ENCODE data around the gene ANKRD65. TPM values are rescaled to one million over a fixed set of nuclear protein-coding genes. Genes with fewer than 3 reads are reported as not detected.
"Not testable (repeated sequence)": the region's sequence is repeated elsewhere in the genome, so short reads cannot be mapped to it uniquely, and the experiment has no call there.

The ANKRD65 gene
- total and polyA plus RNA-seq, 2 donors (not counting 3 experiments of a cell fraction or from before 2014, with no cell fraction given): 0.15 to 0.38 TPM

DNA sequence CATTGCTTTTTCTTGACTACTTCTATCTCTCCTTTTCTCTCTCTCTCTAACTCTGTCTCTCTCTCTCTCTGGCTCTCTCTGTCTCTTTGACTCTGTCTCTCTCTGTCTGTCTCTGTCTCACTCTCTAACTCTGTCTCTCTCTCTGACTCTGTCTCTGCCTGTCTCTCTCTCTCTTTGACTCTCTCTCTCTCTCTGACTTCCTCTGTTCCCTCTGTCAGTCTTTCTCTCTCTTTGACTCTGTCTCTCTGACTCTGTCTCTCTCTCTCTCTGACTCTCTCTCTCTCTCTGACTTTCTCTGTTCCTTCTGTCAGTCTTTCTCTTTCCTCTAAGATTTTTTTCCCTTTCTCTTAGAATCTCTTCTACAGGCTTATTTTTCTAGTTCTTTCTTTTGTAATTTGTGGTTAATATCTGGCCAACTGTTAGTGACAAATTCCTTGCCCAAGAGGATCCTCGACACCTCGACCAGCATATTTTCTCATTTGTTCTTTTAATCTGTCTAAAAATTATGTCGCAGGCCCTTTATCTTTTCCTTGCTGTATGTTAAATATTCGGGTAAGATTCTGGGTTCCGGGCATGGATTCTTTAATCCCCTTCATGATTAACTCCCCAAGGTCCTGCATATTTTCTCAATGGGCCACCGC, 28.1 kb upstream of the ANKRD65 start, which contains the start of gene ATAD3C:
TSS of gene ATAD3C (plus strand) at position 591 of the 641 bp plus-strand sequence. CDS start 995 bp downstream, outside the sequence.
- BruUV-seq (replicated peaks): no TSS peak
- Histone ChIP-seq H3K79me2 (ENCODE audit: control insufficient read depth, insufficient read depth, low read length) (no peaks in the 10 kb centered on the region), H3K9me1 (replicated peaks; ENCODE audit: control insufficient read depth, extremely low read depth, insufficient read depth, low read length) (no peaks in the 10 kb centered on the region)

GRCh38 chr1:1446631-1447030, 25.6 kb upstream of the ANKRD65 start:
- BruUV-seq (replicated peaks); H3K27me3 ChIP-seq (ENCODE audit: control insufficient read depth in 2 of 2, insufficient read depth in 2 of 2, low read length in 2 of 2); H3K79me2 ChIP-seq (ENCODE audit: control insufficient read depth, insufficient read depth, low read length); intact Hi-C loops (cut with micrococcal nuclease); H3K9ac ChIP-seq (replicated peaks; ENCODE audit: extremely low read depth, insufficient read depth, low read length); H3K9me1 ChIP-seq (replicated peaks; ENCODE audit: control insufficient read depth, extremely low read depth, insufficient read depth, low read length); dilution Hi-C loops (cut with MboI; ENCODE audit: extremely low pct_ligation_motif_present, low sequenced_read_pairs); H3K36me3 ChIP-seq (ENCODE audit: control insufficient read depth in 2 of 2, extremely low read depth in 1 of 2, insufficient read depth in 2 of 2, low read length in 2 of 2); H3K4me2 ChIP-seq (ENCODE audit: insufficient read depth, low read length); CTCF ChIA-PET; H3K4me1 ChIP-seq (ENCODE audit: control insufficient read depth, extremely low read depth, insufficient read depth, low read length); POLR2A ChIA-PET; H3K4me3 ChIP-seq (replicated peaks in 1 of 3; ENCODE audit: insufficient read depth in 1 of 3, low read depth in 1 of 3, low read length in 3 of 3); H3K9me3 ChIP-seq (replicated peaks; ENCODE audit: control insufficient read depth, insufficient read depth, low read length); DNase-seq (ENCODE audit: low read depth, low spot score); H2AFZ ChIP-seq (ENCODE audit: low read depth, low read length); H3K27ac ChIP-seq (ENCODE audit: insufficient read depth, low read depth, low read length); H4K20me1 ChIP-seq (replicated peaks; ENCODE audit: control insufficient read depth, extremely low read depth, insufficient read depth, low read length); FAIRE-seq: not testable (repeated sequence)

More for the DNA sequence above, 28.1 kb upstream of the ANKRD65 start, which contains the start of gene ATAD3C:
- no peak within 1 kb of the TSS for H3K4me2 ChIP-seq (ENCODE audit: insufficient read depth, low read length)
- H3K9me3 ChIP-seq (replicated peaks; ENCODE audit: control insufficient read depth, insufficient read depth, low read length): no peaks in the 10 kb centered on the region
- H3K27ac ChIP-seq (ENCODE audit: insufficient read depth, low read depth, low read length): no peak within 1 kb of the TSS
- no peaks in the 10 kb centered on the region for H3K4me1 ChIP-seq (ENCODE audit: control insufficient read depth, extremely low read depth, insufficient read depth, low read length)
- no peaks in the 10 kb centered on the region for H3K27me3 ChIP-seq (ENCODE audit: control insufficient read depth in 2 of 2, insufficient read depth in 2 of 2, low read length in 2 of 2)
- CTCF ChIA-PET: interaction anchor here (2.7 kb wide), 1 partner anchor 8 kb away, joined by 6 read pairs; no protein-coding TSS in a partner anchor
- FAIRE-seq: no peak
- no peaks in the 10 kb centered on the region for H4K20me1 ChIP-seq (replicated peaks; ENCODE audit: control insufficient read depth, extremely low read depth, insufficient read depth, low read length)
- POLR2A ChIA-PET: no interaction called here
- dilution Hi-C loops (cut with MboI; ENCODE audit: extremely low pct_ligation_motif_present, low sequenced_read_pairs): no loop called here
- no peak within 1 kb of the TSS for H3K9ac ChIP-seq (replicated peaks; ENCODE audit: extremely low read depth, insufficient read depth, low read length)
- TF ChIP-seq JUN (IDR thresholded peaks at IDR 0.05; ENCODE audit: borderline replicate concordance, insufficient read depth, insufficient read length, low read depth) (no peak), GATA2 (IDR thresholded peaks at IDR 0.05; ENCODE audit: insufficient read depth, insufficient read length, low read depth, low read length) (no peak), POLR2AphosphoS5 (IDR thresholded peaks at IDR 0.05; ENCODE audit: insufficient read depth, low read depth, low read length) (no peak), MYC (IDR thresholded peaks at IDR 0.05; ENCODE audit: low read depth, low read length) (no peak)
- TF ChIP-seq, protein P1, sequence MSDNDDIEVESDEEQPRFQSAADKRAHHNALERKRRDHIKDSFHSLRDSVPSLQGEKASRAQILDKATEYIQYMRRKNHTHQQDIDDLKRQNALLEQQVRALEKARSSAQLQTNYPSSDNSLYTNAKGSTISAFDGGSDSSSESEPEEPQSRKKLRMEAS (IDR thresholded peaks at IDR 0.05; ENCODE audit: insufficient read depth, insufficient read length): no peak
- no peak for DNase-seq (ENCODE audit: low read depth, low spot score)
- no peaks in the 10 kb centered on the region for H3K36me3 ChIP-seq (ENCODE audit: control insufficient read depth in 2 of 2, extremely low read depth in 1 of 2, insufficient read depth in 2 of 2, low read length in 2 of 2)
- intact Hi-C loops (cut with micrococcal nuclease): no loop called here
- H3K4me3 ChIP-seq (replicated peaks in 1 of 3; ENCODE audit: insufficient read depth in 1 of 3, low read depth in 1 of 3, low read length in 3 of 3): no peak within 1 kb of the TSS
- no peak within 1 kb of the TSS for H2AFZ ChIP-seq (ENCODE audit: low read depth, low read length)
